Sigmoid colon (tissue), 4 donors: ENCODE data around the gene TCEANC2.

Source experiments
- CTCF ChIP-seq, 4 experiments: fragments of 450-650 bp in 3 of 4; fragments of 200-600 bp in 1 of 4; IDR thresholded peaks; one replicate each; pipeline ENCODE4 v1.5.1; 2016 to 2019; ENCODE audit warnings: antibody characterized with exemption in 4 of 4, mild to moderate bottlenecking in 3 of 4, moderate library complexity in 2 of 4
- EP300 ChIP-seq, 4 donors: sonication (generic); formaldehyde crosslinking; IDR thresholded peaks; one replicate each; pipeline ENCODE4 v1.6.1; 2017; ENCODE audit warnings: antibody characterized with exemption in 4 of 4

- no peak for TF ChIP-seq CTCF (IDR thresholded peaks at IDR 0.05)
- no peak for TF ChIP-seq EP300 (IDR thresholded peaks at IDR 0.05)
These were observed 46.9 kb upstream of the TCEANC2 start for GRCh38 chr1:54006508-54006907.
